ENCODE data around the gene PCNX4.

- no peak for TF ChIP-seq EZH2phosphoT487 (IDR thresholded peaks at IDR 0.05; ENCODE audit: unreplicated experiment)
- TF ChIP-seq CTCF (conservative IDR thresholded peaks at IDR 0.05; ENCODE audit: low read depth in 2 of 2): no peak
Observed at GRCh38 chr14:60089221-60089620, 2.5 kb upstream of the PCNX4 start.
